ENCODE measurements around the gene SHROOM1.
"Not testable (repeated sequence)": the region's sequence is repeated elsewhere in the genome, so short reads cannot be mapped to it uniquely, and the experiment has no call there.

Gene SHROOM1

GRCh38 chr5:132860742-132861141, 30.3 kb upstream of the SHROOM1 start:
- H3K4me1 ChIP-seq (ENCODE audit: low read length), result no peaks in the 10 kb centered on the region
- DNase-seq, result no peak
- H3K4me2 ChIP-seq (ENCODE audit: low read depth, low read length), result no peak overlapping the region
- H3K36me3 ChIP-seq (replicated peaks; ENCODE audit: insufficient read depth, low read length), result no peaks in the 10 kb centered on the region
- no peak overlapping the region for H3K4me3 ChIP-seq (ENCODE audit: low read length)
- H3K27me3 ChIP-seq (replicated peaks; ENCODE audit: insufficient read depth, low read length), result no peaks in the 10 kb centered on the region
- H3K9me3 ChIP-seq (replicated peaks; ENCODE audit: insufficient read depth, low read length), result no peaks in the 10 kb centered on the region
- H3K9me2 ChIP-seq (replicated peaks; ENCODE audit: insufficient read depth, low read length), result no peaks in the 10 kb centered on the region
- H3K9ac ChIP-seq (ENCODE audit: low read length), result no peak overlapping the region
- H3K27ac ChIP-seq (ENCODE audit: low read length), result no peak overlapping the region
- no peak overlapping the region for H2AFZ ChIP-seq (ENCODE audit: low read length)
- no peaks in the 10 kb centered on the region for H3F3A ChIP-seq (ENCODE audit: insufficient read depth, low read length)
- H4K20me1 ChIP-seq (ENCODE audit: insufficient read depth, low read length), result no peaks in the 10 kb centered on the region
- peaks cover 2% of the 10 kb centered on the region; the same call in 1 of the 2 replicates for H3K79me2 ChIP-seq (ENCODE audit: low read length)
- TF ChIP-seq EZH2 (optimal IDR thresholded peaks at IDR 0.05; ENCODE audit: low read depth, low read length) (no peak), EZH2phosphoT487 (IDR thresholded peaks at IDR 0.05; ENCODE audit: low read length) (no peak)
- TF ChIP-seq, protein P1, sequence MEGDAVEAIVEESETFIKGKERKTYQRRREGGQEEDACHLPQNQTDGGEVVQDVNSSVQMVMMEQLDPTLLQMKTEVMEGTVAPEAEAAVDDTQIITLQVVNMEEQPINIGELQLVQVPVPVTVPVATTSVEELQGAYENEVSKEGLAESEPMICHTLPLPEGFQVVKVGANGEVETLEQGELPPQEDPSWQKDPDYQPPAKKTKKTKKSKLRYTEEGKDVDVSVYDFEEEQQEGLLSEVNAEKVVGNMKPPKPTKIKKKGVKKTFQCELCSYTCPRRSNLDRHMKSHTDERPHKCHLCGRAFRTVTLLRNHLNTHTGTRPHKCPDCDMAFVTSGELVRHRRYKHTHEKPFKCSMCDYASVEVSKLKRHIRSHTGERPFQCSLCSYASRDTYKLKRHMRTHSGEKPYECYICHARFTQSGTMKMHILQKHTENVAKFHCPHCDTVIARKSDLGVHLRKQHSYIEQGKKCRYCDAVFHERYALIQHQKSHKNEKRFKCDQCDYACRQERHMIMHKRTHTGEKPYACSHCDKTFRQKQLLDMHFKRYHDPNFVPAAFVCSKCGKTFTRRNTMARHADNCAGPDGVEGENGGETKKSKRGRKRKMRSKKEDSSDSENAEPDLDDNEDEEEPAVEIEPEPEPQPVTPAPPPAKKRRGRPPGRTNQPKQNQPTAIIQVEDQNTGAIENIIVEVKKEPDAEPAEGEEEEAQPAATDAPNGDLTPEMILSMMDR (IDR thresholded peaks at IDR 0.05; ENCODE audit: low read length), result no peak

DNA sequence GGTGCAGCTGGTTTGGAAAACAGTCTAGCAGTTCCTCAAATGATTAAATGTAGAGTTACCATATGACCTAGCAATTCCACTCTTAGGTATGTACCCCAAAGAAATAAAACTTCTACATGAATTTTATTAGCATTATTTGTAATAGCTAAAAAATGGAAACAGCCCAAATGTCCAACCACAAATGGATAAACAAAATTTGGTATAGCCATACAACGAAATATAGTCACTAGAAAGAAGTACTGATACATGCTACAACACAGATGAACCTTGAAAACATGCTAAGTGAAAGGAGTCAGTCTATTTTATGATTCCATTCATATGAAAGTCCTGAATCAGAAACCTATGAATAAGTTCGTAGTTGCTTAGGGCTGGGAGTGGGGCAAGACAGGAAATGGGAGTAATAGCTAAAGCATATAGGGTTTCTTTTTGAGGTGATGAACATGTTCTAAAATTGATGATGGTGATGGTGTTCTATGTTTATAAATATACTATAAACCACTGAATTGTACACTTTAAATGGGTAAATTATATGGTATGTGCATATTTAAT, 29.5 kb upstream of the SHROOM1 start:
- TF ChIP-seq EZH2phosphoT487 (IDR thresholded peaks at IDR 0.05; ENCODE audit: low read length), result no peak
- no peak for TF ChIP-seq EZH2 (optimal IDR thresholded peaks at IDR 0.05; ENCODE audit: low read depth, low read length)
- no peaks in the 10 kb centered on the region for H4K20me1 ChIP-seq (ENCODE audit: insufficient read depth, low read length)
- DNase-seq, result no peak
- no peaks in the 10 kb centered on the region for H3K79me2 ChIP-seq (ENCODE audit: low read length)
- H2AFZ ChIP-seq (ENCODE audit: low read length), result no peak overlapping the region
- H3K9me2 ChIP-seq (replicated peaks; ENCODE audit: insufficient read depth, low read length), result no peaks in the 10 kb centered on the region
- H3K9me3 ChIP-seq (replicated peaks; ENCODE audit: insufficient read depth, low read length), result no peaks in the 10 kb centered on the region
- no peak overlapping the region for H3K4me2 ChIP-seq (ENCODE audit: low read depth, low read length)
- no peak overlapping the region for H3K9ac ChIP-seq (ENCODE audit: low read length)
- no peak overlapping the region for H3K27ac ChIP-seq (ENCODE audit: low read length)
- no peaks in the 10 kb centered on the region for H3K4me1 ChIP-seq (ENCODE audit: low read length)
- H3K27me3 ChIP-seq (replicated peaks; ENCODE audit: insufficient read depth, low read length), result no peaks in the 10 kb centered on the region
- no peaks in the 10 kb centered on the region for H3F3A ChIP-seq (ENCODE audit: insufficient read depth, low read length)
- no peak overlapping the region for H3K4me3 ChIP-seq (ENCODE audit: low read length)
- no peaks in the 10 kb centered on the region for H3K36me3 ChIP-seq (replicated peaks; ENCODE audit: insufficient read depth, low read length)

GRCh38 chr5:132856011-132856410, 25.6 kb upstream of the SHROOM1 start:
- Histone ChIP-seq H4K20me1 (ENCODE audit: insufficient read depth, low read length) (no peaks in the 10 kb centered on the region), H3K27me3 (replicated peaks; ENCODE audit: insufficient read depth, low read length) (no peaks in the 10 kb centered on the region), H3K4me3 (ENCODE audit: low read length) (no peak overlapping the region), H3K9me2 (replicated peaks; ENCODE audit: insufficient read depth, low read length) (no peaks in the 10 kb centered on the region), H3K9ac (ENCODE audit: low read length) (no peak overlapping the region), H3K4me1 (ENCODE audit: low read length) (no peaks in the 10 kb centered on the region), H2AFZ (ENCODE audit: low read length) (no peak overlapping the region), H3K4me2 (ENCODE audit: low read depth, low read length) (no peak overlapping the region), H3K9me3 (replicated peaks; ENCODE audit: insufficient read depth, low read length) (no peaks in the 10 kb centered on the region), H3K27ac (ENCODE audit: low read length) (no peak overlapping the region), H3F3A (ENCODE audit: insufficient read depth, low read length) (no peaks in the 10 kb centered on the region), H3K36me3 (replicated peaks; ENCODE audit: insufficient read depth, low read length) (no peaks in the 10 kb centered on the region), H3K79me2 (ENCODE audit: low read length) (no peaks in the 10 kb centered on the region)
- TF ChIP-seq EZH2 (optimal IDR thresholded peaks at IDR 0.05; ENCODE audit: low read depth, low read length) (no peak), EZH2phosphoT487 (IDR thresholded peaks at IDR 0.05; ENCODE audit: low read length) (no peak)
- TF ChIP-seq, protein P1 (IDR thresholded peaks at IDR 0.05; ENCODE audit: low read length), result no peak
- DNase-seq, result no peak

DNA sequence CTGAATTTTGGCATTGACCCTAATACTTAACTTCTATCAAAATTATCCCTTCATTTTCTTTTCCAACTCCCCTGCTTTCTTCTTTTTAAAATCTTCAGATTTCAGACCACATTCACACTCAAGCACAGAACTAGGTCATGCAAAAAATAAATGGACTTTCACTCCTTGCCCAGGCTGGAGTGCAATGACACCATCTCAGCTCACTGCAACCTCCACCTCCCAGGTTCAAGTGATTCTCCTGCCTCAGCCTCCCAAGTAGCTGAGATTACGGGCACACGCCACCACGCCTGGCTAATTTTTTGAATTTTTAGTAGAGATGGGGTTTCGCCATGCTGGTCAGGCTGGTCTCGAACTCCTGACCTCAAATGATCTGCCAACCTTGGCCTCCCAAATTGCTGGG, 24.5 kb upstream of the SHROOM1 start:
- not testable (repeated sequence) for H3K27ac ChIP-seq (ENCODE audit: low read length); H3F3A ChIP-seq (ENCODE audit: insufficient read depth, low read length); H3K27me3 ChIP-seq (replicated peaks; ENCODE audit: insufficient read depth, low read length); H3K4me2 ChIP-seq (ENCODE audit: low read depth, low read length); H3K36me3 ChIP-seq (replicated peaks; ENCODE audit: insufficient read depth, low read length); H2AFZ ChIP-seq (ENCODE audit: low read length); H4K20me1 ChIP-seq (ENCODE audit: insufficient read depth, low read length); DNase-seq; H3K79me2 ChIP-seq (ENCODE audit: low read length); H3K9me3 ChIP-seq (replicated peaks; ENCODE audit: insufficient read depth, low read length); H3K9me2 ChIP-seq (replicated peaks; ENCODE audit: insufficient read depth, low read length); H3K9ac ChIP-seq (ENCODE audit: low read length); H3K4me1 ChIP-seq (ENCODE audit: low read length); H3K4me3 ChIP-seq (ENCODE audit: low read length)
